ENCODE data around the gene MACROD2.

- TF ChIP-seq, protein P1, sequence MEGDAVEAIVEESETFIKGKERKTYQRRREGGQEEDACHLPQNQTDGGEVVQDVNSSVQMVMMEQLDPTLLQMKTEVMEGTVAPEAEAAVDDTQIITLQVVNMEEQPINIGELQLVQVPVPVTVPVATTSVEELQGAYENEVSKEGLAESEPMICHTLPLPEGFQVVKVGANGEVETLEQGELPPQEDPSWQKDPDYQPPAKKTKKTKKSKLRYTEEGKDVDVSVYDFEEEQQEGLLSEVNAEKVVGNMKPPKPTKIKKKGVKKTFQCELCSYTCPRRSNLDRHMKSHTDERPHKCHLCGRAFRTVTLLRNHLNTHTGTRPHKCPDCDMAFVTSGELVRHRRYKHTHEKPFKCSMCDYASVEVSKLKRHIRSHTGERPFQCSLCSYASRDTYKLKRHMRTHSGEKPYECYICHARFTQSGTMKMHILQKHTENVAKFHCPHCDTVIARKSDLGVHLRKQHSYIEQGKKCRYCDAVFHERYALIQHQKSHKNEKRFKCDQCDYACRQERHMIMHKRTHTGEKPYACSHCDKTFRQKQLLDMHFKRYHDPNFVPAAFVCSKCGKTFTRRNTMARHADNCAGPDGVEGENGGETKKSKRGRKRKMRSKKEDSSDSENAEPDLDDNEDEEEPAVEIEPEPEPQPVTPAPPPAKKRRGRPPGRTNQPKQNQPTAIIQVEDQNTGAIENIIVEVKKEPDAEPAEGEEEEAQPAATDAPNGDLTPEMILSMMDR (IDR thresholded peaks at IDR 0.05): no peak
- TF ChIP-seq ZFX (IDR thresholded peaks at IDR 0.05; ENCODE audit: borderline replicate concordance): no peak
Measured at GRCh38 chr20:15555913-15556312, 1560.6 kb downstream of the MACROD2 start.
